Progenitor cell of endocrine pancreas (in vitro differentiated cells): ENCODE measurements around the gene RABL3. TPM values are rescaled to one million over a fixed set of nuclear protein-coding genes. Genes with fewer than 3 reads are reported as not detected.
"Not testable (repeated sequence)": the region's sequence is repeated elsewhere in the genome, so short reads cannot be mapped to it uniquely, and the experiment has no call there.

ENCODE experiments used
- DNase-seq: peaks from one replicate; pipeline ENCODE4 v3.0.0; 2021; ENCODE audit warnings: low spot score; ENCODE audit not compliant: unreplicated experiment
- H3K27ac Mint-ChIP-seq: 2 replicates; pipeline ENCODE4 v1.8.0; 2021; ENCODE audit warnings: mild to moderate bottlenecking, moderate library complexity, mixed read lengths
- H3K27me3 Mint-ChIP-seq: 2 replicates; pipeline ENCODE4 v1.8.0; 2021; ENCODE audit warnings: mixed read lengths
- H3K36me3 Mint-ChIP-seq: 2 replicates; pipeline ENCODE4 v1.8.0; 2022; ENCODE audit warnings: mixed read lengths; ENCODE audit not compliant: insufficient read depth
- H3K4me1 Mint-ChIP-seq: 2 replicates; pipeline ENCODE4 v1.8.0; 2021; ENCODE audit warnings: low read depth, mixed read lengths
- H3K4me3 Mint-ChIP-seq: 2 replicates; pipeline ENCODE4 v1.8.0; 2021; ENCODE audit warnings: low read depth, mild to moderate bottlenecking, moderate library complexity, mixed read lengths
- H3K9me3 Mint-ChIP-seq: 2 replicates; pipeline ENCODE4 v1.8.0; 2021; ENCODE audit warnings: low read depth, mixed read lengths
- CTCF ChIP-seq: fragments of 200-600 bp; sonication (generic); IDR thresholded peaks from one replicate; pipeline ENCODE4 v1.5.0; 2021; ENCODE audit warnings: antibody characterized with exemption, mild to moderate bottlenecking; ENCODE audit not compliant: unreplicated experiment
- total RNA-seq: library from RNA; stranded (reverse); gene quantifications from 2 replicates; pipeline ENCODE4 v1.2.1, GENCODE V29; 2021

The RABL3 gene
- total RNA-seq, 1 donor from 2014 or later = 24.9 TPM

- H3K27ac Mint-ChIP-seq = no peak overlapping the region
- H3K4me1 Mint-ChIP-seq = peaks cover 35% of the 10 kb centered on the region
These were observed 21.3 kb upstream of the RABL3 start for GRCh38 chr3:120763601-120764000.

GRCh38 chr3:120762615-120763014 lies 20.3 kb upstream of the RABL3 start:
- Mint-ChIP-seq H3K4me3 (no peak overlapping the region), H3K27ac (no peak overlapping the region), H3K9me3 (peaks cover 18% of the 10 kb centered on the region), H3K27me3 (no peaks in the 10 kb centered on the region), H3K36me3 (peaks cover 24% of the 10 kb centered on the region), H3K4me1 (peaks cover 35% of the 10 kb centered on the region)
- no peak for DNase-seq
- TF ChIP-seq CTCF = no peak

More at GRCh38 chr3:120763601-120764000, 21.3 kb upstream of the RABL3 start:
- no peak for DNase-seq
- no peak overlapping the region for H3K4me3 Mint-ChIP-seq
- no peak for TF ChIP-seq CTCF
- peaks cover 18% of the 10 kb centered on the region for H3K9me3 Mint-ChIP-seq
- peaks cover 21% of the 10 kb centered on the region for H3K36me3 Mint-ChIP-seq
- H3K27me3 Mint-ChIP-seq = no peaks in the 10 kb centered on the region

- Mint-ChIP-seq H3K4me1 (peaks cover 12% of the 10 kb centered on the region), H3K9me3 (peaks cover 21% of the 10 kb centered on the region), H3K36me3 (peaks cover 34% of the 10 kb centered on the region)
- H3K27ac Mint-ChIP-seq, DNase-seq, H3K27me3 Mint-ChIP-seq, H3K4me3 Mint-ChIP-seq: not testable (repeated sequence)
These were observed 16.2 kb upstream of the RABL3 start for GRCh38 chr3:120758551-120758950.

GRCh38 chr3:120756061-120756460 lies 13.7 kb upstream of the RABL3 start:
- DNase-seq = no peak
- Mint-ChIP-seq H3K4me3 (no peak overlapping the region), H3K27ac (no peak overlapping the region), H3K9me3 (peaks cover 17% of the 10 kb centered on the region), H3K36me3 (peaks cover 30% of the 10 kb centered on the region), H3K27me3 (no peaks in the 10 kb centered on the region), H3K4me1 (peaks cover 2% of the 10 kb centered on the region)
- no peak for TF ChIP-seq CTCF

GRCh38 chr3:120753810-120754209 lies 11.5 kb upstream of the RABL3 start:
- Mint-ChIP-seq H3K9me3 (peaks cover 3% of the 10 kb centered on the region), H3K36me3 (peaks cover 26% of the 10 kb centered on the region), H3K4me3 (no peak overlapping the region)

More at GRCh38 chr3:120753810-120754209, 11.5 kb upstream of the RABL3 start:
- Mint-ChIP-seq H3K27me3 (no peaks in the 10 kb centered on the region), H3K4me1 (no peaks in the 10 kb centered on the region), H3K27ac (no peak overlapping the region)
- no peak for TF ChIP-seq CTCF
- no peak for DNase-seq
